Measurements from ENCODE around the gene GIGYF2. TPM values are rescaled to one million over a fixed set of nuclear protein-coding genes. Genes with fewer than 3 reads are reported as not detected.

The GIGYF2 gene
- total RNA-seq, 1 experiment from 2014 or later, result 55.3 TPM

GRCh38 chr2:232831496-232831895 lies 134.4 kb downstream of the GIGYF2 start:
- no CpG with 5 or more reads among the region's 3 CpGs for WGBS (ENCODE audit: extremely low coverage, insufficient read length, low lambda C conversion rate)

More at GRCh38 chr2:232831496-232831895, 134.4 kb downstream of the GIGYF2 start:
- no peak for DNase-seq
- H2BK120ac ChIP-seq (ENCODE audit: low read depth, low read length, poor library complexity, severe bottlenecking), result no peak overlapping the region
- no peaks in the 10 kb centered on the region for H3K27me3 ChIP-seq (ENCODE audit: insufficient read depth, low read length)
- no peaks in the 10 kb centered on the region for H3K4me1 ChIP-seq (ENCODE audit: insufficient read depth, low read length)
- H2BK12ac ChIP-seq (ENCODE audit: insufficient read length, low read depth, low read length), result no peak overlapping the region
- H3K27ac Mint-ChIP-seq, result no peak overlapping the region
- H2BK20ac ChIP-seq (ENCODE audit: low read depth, low read length, poor library complexity, severe bottlenecking), result no peak overlapping the region
- no peak overlapping the region for H3K27ac ChIP-seq (ENCODE audit: insufficient read length, low read depth, low read length)
- no peak overlapping the region for H2AK5ac ChIP-seq (ENCODE audit: insufficient read length, low read length)
- no peak overlapping the region for H3K4me3 Mint-ChIP-seq
- no peak overlapping the region for H3K14ac ChIP-seq (ENCODE audit: insufficient read depth, low read length)
- H4K91ac ChIP-seq (ENCODE audit: insufficient read length, low read depth, low read length), result no peak overlapping the region
- H2AFZ ChIP-seq (ENCODE audit: low read length), result no peak overlapping the region
- H3K36me3 Mint-ChIP-seq (ENCODE audit: insufficient read depth in 1 of 3, low read depth in 3 of 3), result peaks cover 13 to 54% (median 47%) of the 10 kb centered on the region in 3 experiments; a peak in 6 of 7 replicates
- no peak overlapping the region for H2BK15ac ChIP-seq (ENCODE audit: low read depth, low read length)
- H4K5ac ChIP-seq (ENCODE audit: insufficient read length, low read depth, low read length), result no peak overlapping the region
- H3K23ac ChIP-seq (ENCODE audit: insufficient read length, low read depth, low read length), result no peak overlapping the region
- H3K79me1 ChIP-seq (ENCODE audit: insufficient read depth, low read depth, low read length, poor library complexity, severe bottlenecking), result peaks cover 2% of the 10 kb centered on the region
- no peaks in the 10 kb centered on the region; the same call in 1 of the 2 replicates for H3K27me3 Mint-ChIP-seq (ENCODE audit: low read depth)
- H3K4me1 Mint-ChIP-seq, result no peaks in the 10 kb centered on the region
- no peak overlapping the region for H3T11ph ChIP-seq (ENCODE audit: low read length)
- no peaks in the 10 kb centered on the region for H3K9me3 ChIP-seq (ENCODE audit: control insufficient read depth, low read depth, low read length)
- H3K79me2 ChIP-seq (ENCODE audit: insufficient read depth, low read length), result no peaks in the 10 kb centered on the region
- H3K9ac ChIP-seq (ENCODE audit: extremely low read depth, insufficient read length, low read length), result no peak overlapping the region
- H2BK5ac ChIP-seq (ENCODE audit: insufficient read length, low read length), result no peak overlapping the region
- TF ChIP-seq CTCF (conservative IDR thresholded peaks at IDR 0.05), result no peak
- H4K8ac ChIP-seq (replicated peaks; ENCODE audit: insufficient read length, low read depth, low read length), result no peak overlapping the region
- H3K4ac ChIP-seq (ENCODE audit: low read depth, low read length), result no peak overlapping the region
- no peaks in the 10 kb centered on the region for H3K9me3 Mint-ChIP-seq
- H4K20me1 ChIP-seq (ENCODE audit: control insufficient read depth, insufficient read depth, insufficient read length), result no peaks in the 10 kb centered on the region
- H3K4me2 ChIP-seq (ENCODE audit: insufficient read depth, insufficient read length, low read length), result no peak overlapping the region
- H3K23me2 ChIP-seq (ENCODE audit: insufficient read length, low read depth, low read length, poor library complexity, severe bottlenecking), result no peaks in the 10 kb centered on the region
- no peak overlapping the region for H3K56ac ChIP-seq (ENCODE audit: insufficient read length, low read depth, low read length)
- H3K18ac ChIP-seq (ENCODE audit: insufficient read length, low read depth, low read length), result no peak overlapping the region

Measured in H9 (cell line).